Spleen (tissue), 7 donors: ENCODE results near the gene TOM1L2.

Source experiments
- POLR2A ChIP-seq, 3 donors: fragments of 450-650 bp; IDR thresholded peaks; one replicate each; pipeline ENCODE4 v1.5.1; 2017; ENCODE audit warnings: antibody characterized with exemption in 3 of 3, mild to moderate bottlenecking in 1 of 3
- POLR2AphosphoS5 ChIP-seq, 3 donors: sonication (generic); formaldehyde crosslinking; IDR thresholded peaks; one replicate each; pipeline ENCODE4 v1.5.1; 2017; ENCODE audit warnings: antibody characterized with exemption in 3 of 3
- TF ChIP-seq, protein P1 (sequence below), 11 experiments: fragments of 200-600 bp in 7 of 11; fragments of 450-650 bp in 4 of 11; sonication (generic) in 4 of 11; IDR thresholded peaks in 8 of 11; conservative IDR thresholded peaks in 3 of 11; 1 replicate in 7 of 11; 2 replicates in 4 of 11; pipeline versions ENCODE4 v1.4.0 to v1.8.0; 2016 to 2021; ENCODE audit warnings: antibody characterized with exemption in 11 of 11, inconsistent platforms in 4 of 11, mild to moderate bottlenecking in 1 of 11
- donor health status: DM: no; HTN: no; CAD: no; lungs with moderate emphysema.
- donor health status: DM: no; HTN: no; CAD: no.
- donor health status: DM: no; HTN: no; CAD: no.

DNA sequence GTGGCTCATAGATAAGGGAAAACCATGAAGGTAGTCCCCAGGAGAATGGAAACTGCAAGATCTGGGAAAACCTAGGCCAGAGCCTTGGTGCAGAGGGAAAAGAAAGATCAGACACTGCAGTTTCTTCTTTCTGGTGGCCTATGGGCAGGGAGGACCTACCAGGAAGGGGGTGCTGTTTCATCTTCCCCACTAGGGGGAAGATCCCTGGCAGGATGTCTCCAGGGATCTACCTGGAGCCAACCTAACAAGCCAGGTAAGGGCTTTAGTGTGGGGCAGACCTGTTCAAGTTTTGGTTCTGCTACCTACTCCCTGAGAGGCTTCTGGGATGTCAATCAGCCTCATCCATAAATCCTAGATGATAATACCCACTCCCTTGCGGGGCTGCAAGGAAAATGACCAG lies 21.4 kb downstream of the TOM1L2 start:
- TF ChIP-seq, protein P1, sequence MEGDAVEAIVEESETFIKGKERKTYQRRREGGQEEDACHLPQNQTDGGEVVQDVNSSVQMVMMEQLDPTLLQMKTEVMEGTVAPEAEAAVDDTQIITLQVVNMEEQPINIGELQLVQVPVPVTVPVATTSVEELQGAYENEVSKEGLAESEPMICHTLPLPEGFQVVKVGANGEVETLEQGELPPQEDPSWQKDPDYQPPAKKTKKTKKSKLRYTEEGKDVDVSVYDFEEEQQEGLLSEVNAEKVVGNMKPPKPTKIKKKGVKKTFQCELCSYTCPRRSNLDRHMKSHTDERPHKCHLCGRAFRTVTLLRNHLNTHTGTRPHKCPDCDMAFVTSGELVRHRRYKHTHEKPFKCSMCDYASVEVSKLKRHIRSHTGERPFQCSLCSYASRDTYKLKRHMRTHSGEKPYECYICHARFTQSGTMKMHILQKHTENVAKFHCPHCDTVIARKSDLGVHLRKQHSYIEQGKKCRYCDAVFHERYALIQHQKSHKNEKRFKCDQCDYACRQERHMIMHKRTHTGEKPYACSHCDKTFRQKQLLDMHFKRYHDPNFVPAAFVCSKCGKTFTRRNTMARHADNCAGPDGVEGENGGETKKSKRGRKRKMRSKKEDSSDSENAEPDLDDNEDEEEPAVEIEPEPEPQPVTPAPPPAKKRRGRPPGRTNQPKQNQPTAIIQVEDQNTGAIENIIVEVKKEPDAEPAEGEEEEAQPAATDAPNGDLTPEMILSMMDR (IDR thresholded peaks at IDR 0.05 in 8 of 11, conservative IDR thresholded peaks at IDR 0.05 in 3 of 11), result no peak
- TF ChIP-seq POLR2A (IDR thresholded peaks at IDR 0.05) (no peak), POLR2AphosphoS5 (IDR thresholded peaks at IDR 0.05) (no peak)
